ENCODE results near the gene KLHL2. TPM values are rescaled to one million over a fixed set of nuclear protein-coding genes. Genes with fewer than 3 reads are reported as not detected.
A peak's percentile ranks its signal among the peaks of the same experiment; 100 is the strongest.
"Not testable (repeated sequence)": the region's sequence is repeated elsewhere in the genome, so short reads cannot be mapped to it uniquely, and the experiment has no call there.

The KLHL2 gene
- polyA plus RNA-seq, 12 donors: 7.0 to 12.4 (median 8.5) TPM; not detected in 1

DNA sequence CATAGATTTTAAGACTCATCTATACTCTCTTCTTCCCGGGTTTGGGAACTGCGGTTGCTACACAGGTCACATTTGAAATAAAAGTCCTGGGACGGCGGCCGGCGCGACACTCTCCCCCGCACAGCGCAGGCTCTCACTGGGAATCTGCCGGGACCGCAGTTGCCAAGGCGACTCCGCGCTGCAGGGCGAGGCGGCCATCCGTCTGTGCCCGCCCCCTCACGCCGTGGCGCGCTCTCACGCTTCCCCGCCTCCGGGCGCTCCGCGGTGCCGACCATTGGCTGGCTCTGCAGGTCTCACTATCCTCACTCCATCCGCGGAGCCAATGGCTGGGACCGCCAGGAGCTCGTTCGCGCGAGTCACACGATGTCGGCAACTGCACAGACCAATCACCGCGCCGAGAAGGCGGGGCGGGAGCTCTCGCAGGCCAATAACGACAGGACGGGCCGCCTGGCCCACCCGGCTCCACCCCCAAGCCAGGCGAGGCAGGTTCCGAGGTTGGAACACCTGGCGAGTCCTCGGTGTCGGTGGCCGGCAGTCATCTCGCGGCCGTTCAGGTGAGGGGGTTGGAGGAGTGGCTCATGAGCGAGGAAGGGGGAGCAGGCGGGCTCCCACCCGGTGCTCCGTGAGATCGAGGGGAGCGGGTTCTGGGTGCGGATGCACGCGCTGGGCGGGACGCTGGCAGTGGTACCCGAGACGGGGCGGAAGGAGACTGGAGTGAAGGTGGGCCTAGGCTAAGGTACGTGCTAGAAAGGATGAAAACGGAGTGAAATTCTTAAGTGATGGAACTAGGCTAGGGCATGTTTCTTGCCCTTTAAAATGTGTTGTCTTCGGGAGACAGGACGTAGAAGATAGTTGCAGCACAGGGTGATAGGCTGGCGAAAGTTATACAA is 120.1 kb downstream of the KLHL2 start, which contains the start of gene MSMO1:
TSS of gene MSMO1 (plus strand) at position 459 of the 890 bp plus-strand sequence. CDS start 5,702 bp downstream, outside the sequence.
- DNase-seq: peak; percentile 99

DNA sequence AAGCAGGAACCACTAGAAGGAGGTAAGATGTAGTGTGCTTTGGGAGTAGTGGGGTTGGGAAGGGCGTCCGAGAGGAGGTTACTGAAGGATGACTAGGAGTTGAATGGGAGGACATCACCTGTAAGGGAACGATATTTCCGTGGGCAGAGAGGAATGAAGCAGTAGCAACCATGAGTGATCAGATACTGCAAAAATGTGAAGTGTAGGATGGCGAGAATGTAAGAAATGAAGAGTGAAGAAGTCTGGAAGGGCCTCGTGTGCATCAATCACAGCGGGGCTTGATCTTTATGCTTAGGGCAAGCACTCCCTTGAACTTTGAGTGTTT is 120.7 kb downstream of the KLHL2 start:
- no peak for DNase-seq

DNA sequence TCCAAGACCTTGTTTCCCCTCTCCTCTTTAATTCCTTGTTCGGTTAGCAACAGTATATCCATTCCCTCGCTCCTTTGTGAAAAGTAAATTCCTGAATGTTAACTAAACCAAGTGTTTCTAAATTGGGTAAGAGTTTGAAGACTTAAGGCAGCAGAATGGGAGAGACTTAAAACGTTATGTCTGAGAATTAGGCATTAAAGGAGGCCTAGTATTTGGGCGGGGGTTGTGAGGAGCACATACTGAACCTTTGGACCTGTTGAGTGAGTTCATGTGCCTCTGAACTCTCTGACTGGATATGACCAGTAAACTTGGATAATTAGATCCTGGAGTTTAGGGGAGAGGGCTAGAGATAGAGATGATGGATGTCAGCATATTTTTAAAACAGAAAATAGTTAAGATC is 121.3 kb downstream of the KLHL2 start:
- DNase-seq: no peak

DNA sequence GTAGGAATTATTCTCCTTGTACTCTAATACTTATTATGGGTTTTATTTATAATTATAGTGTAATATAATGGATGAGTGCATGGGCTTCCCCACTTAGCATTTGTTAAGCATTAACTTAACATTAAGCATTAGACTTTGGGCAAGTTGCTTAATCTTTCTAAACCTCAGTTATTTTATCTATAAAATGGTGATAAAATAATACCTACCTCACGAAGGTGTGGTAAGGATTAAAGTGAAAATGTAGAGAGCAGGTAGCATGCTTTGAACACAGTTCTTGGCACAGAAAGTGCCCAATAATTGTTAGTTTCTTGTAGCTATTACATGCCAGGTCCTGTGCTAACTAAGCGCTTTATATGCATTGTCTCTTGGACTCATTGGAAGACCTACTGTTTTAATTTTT is 122.7 kb downstream of the KLHL2 start:
- no peak for DNase-seq

DNA sequence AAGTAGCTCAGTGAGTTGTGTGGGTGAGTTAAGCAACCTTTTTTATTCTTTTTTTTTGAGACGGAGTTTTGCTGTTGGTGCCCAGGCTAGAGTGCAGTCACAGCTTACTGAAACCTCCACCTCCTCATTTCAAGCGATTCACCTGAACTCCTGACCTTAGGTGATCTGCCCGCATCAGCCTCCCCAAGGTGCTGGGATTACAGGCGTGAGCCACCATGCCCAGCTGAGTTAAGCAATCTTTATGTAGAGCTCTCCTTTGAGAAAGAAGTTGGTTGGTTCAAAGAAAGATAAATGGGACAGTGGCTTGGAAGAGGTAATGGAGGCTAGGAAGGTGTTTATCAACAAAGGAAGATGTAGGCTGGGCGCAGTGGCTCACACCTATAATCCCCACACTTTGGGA is 123.3 kb downstream of the KLHL2 start:
- no peak for DNase-seq

DNA sequence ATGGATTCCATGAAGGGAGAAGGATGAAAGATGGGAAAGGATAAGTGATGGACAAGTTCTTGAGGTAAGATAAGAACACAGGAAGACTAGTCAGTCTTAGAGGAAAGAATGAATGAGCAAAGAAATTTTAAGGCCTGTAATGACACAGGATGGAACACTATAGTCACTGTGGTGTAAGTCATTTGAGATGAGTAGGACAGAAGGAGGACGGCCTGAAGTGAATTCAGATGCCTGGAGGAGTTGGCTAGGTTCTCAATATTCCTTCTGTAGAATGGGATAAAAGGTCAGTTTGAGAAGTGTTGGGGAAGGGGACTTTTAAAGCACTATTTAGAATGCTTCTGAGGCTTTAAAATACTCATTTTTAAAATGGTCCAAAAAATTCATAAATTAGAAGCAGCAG is 124.0 kb downstream of the KLHL2 start:
- no peak for DNase-seq

DNA sequence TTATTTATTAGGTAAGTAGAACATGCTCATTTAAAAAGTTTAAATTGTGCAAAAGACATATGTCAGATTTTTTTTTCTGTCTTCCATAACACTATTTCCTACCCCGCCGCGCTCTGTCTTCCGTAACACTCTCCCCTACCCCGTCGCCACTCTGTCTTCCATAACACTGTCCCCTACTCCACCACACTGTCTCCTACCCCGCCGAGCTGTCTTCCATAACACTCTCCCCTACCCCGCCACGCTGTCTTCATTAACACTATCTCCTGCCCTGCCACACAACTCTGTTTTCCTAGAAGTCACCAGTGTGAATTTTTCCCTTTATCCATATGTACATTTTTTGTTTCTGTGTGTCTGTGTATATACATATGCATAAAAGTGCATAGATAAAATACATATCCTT is 124.5 kb downstream of the KLHL2 start:
- DNase-seq: no peak

DNA sequence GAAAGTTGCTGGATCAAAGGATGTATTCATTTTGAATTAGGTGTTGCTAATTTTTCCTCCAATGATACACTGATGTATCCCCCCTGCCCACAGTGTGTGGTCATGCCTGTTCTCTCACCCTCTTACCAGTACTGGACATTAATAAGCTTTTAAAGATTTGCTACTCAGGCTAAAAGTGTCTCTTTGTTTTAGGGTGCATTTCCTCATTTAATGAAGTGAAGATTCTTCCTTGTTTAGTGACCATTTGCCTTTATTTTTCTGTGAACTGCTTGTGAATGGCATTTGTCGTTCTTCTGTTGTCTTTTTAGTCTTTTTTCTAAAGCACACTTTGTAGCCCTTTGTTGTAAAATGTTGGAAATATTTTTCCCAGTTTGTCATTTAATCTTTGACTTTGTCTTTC is 125.1 kb downstream of the KLHL2 start:
- no peak for DNase-seq

DNA sequence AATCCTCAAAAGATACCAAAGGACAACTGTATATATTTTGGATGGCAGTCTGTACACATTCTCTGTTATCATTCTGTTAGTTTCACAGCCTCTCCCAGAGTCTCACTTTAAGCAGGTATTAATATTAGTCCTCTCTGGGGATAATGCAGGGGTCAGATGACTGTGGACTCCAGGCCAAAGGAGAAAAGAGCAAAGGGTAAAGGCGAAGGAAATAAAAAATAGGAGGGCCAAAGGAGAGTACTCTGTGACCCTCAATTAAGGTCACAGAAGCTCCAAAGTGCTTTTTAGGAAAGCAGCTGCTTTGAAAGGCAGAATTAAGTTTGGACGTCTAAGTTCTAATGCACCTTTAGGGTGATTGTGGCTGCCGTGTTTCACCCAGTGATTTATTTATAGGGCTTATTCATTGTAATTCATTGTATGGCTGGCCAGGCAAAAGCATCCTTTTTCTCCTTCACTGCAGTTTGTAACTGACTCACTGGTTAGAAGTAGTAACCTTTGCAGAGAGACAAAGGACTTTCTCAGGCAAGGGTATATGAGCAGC is 127.9 kb downstream of the KLHL2 start:
- DNase-seq: no peak

DNA sequence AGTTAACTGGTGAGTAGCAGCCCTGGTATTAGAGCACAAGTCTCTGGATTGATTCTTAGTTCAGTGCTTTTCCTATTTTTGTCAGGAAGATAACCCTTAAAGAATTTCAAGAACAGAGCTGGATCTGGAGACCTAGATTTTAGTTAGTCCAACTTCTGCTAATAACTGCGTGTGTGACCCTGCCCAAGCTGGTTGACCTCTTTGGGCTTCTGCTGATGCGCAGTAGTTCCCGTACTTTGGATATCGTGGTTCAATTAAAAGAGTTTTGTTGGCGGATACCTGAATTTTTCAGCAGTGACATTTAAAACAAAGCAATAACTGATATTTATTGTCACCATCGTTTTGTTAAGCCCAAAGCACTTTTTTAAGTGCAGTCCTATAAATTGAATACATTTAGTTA is 129.4 kb downstream of the KLHL2 start:
- DNase-seq: no peak

DNA sequence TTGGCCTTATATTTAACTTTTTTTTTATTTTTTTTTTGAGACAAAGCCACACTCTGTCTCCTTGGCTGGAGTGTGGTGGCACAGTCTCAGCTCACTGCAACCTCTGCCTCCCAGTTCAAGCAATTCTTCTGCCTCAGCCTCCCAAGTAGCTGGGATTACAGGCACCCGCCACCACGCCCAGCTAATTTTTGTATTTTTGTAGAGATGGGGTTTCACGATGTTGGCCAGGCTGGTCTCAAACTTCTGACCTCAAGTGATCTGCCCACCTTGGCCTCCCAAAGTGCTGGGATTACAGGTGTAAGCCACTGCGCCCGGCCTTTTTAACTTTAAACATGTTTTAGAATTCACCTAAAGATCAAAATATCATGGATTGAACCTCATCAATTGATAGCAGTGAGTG is 135.0 kb downstream of the KLHL2 start:
- not testable (repeated sequence) for DNase-seq

DNA sequence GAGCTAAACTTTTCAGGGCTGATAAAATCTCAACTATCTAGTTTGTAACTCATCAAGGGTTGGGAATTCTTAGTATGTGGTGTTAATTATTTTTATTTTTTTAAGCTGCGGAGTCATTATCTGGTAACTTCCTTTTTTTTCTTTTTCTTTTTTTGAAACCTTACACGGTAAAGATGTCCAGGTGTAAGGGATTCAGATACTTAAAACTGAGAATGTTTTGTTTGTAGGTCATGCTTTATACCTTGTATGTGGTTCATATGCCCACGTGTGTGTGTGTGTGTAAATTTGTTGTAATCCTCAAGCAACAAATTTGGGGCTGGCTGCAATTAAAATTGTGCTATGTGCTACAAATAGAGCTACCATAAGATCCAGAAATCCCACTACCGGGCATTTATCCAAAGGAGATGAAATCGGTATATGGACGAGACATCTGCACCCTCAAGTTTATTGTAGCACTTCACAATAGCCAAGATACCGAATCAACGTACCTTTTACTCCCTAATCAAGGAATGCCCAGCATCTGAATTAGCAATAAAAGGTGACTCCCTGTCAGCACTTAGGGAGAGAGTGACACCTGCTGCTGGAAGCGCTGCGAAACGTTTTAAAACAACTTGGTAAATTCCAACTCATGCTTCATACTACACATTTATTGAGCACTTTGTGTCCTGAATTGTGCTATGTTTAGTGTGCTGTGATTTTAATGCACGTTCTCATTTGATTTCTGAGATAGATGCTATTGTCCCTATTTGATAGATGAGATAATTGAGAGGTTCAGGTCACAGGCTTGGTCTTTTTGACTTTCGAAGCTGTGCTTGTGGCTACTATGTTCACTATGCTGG is 136.2 kb downstream of the KLHL2 start:
- DNase-seq: no peak

DNA sequence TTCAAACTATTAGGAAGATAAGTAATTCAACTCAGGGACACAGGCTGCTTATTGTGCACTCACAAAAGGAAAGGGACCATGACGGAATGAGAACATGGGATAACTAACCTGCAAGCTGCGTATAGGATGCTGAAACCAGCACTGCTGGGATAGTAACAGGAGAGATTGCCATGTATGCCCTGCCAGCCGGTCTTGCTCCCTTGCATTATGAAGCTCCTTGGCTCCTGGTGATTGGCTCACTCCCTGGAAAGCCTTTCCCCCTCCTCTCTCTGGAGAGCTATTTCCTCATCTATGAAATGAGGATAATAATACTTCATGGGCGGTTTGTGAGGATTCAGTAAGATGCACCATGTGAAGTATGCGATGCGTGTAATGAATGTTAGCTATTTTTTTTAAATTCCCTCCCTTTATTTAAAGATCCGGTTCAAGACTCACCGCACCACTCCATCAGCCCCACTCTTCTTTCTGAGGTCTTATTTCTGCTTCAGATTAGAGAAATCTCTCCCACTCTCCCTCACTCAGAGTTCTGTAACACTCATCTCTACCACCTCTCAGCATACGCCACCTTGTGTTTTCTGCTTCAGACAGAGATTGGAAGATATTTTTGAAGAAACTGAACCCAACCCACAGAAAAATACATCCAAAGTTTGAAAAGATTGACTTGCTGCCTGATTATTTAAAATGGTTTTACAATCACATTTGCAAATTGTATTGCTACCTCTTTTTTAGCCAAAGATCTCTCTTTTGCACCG is 138.5 kb downstream of the KLHL2 start:
- no peak for DNase-seq

DNA sequence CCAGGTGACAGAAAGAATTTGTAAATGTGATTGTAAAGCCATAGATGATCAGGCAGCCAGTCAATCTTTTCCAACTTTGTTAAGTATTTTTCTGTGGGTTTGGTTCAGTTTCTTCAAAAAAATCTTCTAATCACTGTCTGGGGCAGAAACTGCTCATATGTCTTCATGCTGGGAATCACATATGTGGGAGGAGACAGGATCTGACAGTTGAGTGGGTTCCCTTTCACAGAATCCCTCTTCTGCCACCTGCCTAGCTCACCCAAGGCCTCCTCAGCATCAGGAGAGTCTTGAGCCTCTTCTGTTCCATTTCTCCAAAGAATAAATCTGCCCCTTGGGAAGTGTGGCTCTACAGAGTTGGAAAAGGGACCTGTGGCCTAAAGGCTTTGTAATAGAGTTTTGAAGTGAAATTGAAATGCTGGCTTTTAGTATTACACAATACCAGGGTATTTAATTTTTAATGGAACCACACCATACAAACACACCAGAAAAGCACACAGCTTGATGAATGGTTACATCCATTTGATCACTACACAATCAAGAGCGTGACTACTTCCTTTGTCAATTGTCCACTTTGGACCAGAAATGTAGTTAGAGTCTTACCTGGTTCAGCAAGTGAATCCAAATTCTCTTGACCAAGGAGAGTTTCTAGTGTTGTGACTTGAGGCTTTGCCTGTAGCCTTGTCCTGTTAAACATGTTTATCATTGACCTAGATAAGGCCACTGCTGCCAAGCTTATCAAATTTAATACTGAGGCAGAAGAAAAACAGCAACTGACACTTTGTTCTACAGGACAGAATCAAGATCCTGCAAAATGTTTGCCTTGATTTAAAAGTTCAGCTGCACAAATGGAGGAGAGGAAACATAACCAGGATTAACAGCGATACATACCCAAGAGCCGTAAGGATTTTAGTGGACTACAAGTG is 140.5 kb downstream of the KLHL2 start:
- DNase-seq: no peak

DNA sequence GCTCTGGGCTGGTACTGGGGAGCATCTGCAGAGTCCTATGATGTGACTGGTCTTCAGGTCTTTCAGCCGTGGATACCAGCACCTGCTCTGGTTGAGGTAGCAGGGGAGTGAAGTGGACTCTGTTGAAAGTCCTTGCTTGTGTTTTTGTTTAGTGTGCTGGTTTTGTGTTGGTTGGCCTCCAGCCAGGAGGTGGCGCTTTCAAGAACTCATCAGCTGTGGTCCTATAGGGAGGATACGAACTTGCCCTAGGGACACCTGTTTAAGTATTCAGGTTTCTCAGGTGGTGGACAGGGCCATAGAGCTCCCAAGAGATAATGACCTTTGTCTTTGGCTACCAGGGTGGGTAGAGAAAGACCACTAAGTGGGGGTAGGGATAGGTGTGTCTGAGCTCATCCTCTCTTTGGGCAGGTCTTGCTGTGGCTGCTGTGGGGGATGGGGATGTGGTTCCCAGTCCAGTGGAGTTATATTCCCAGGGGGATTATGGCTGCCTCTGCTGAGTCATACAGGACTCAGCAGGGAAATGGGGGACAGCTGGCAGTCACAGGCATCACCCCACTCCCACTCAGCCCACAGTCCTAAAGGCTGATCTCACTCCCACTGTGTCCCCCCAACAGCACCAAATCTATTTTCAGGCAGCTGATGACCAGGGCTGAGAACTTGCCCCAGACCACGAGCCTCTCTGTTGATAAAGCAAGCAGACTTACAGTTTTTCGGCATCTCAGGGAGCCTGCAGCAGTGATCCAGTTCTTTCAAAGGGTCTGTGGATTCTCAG is 144.2 kb downstream of the KLHL2 start:
- no peak for DNase-seq

DNA sequence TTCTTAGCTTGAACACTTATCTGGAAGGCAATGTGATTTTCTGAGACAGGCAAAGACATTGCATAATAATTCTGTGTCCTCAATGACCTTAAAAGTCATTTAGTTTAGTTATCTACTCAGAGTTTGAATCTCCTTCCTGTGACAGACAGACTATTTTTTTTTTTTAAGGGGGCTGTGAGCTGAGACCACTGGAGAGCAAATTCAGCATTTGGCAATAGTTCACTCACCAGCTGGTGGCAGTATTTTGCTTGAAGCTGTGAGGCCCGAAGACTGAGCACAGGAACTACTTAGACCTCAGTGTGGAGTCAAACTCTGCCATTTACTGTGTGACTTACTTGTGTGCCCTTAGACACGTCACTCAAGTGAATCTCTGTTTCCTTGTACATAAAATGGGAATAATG is 148.5 kb downstream of the KLHL2 start:
- DNase-seq: no peak

DNA sequence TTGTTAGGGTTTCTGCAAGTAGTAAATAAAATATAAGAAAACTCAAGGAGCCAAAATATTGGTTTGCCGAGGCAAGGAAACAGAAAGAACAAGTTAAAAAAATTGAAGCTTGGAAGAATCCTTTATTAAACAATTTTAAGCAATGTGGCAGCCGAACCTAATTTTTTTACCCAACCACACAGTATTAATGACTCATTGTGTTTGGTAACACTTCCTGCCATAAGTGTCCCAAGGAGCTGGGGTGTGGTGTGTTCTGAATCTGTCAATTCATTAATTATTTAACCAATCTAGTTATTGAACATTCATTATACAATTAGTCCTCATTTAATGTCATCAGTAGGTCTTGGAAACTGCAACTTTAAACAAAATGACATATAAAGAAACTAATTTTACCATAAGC is 152.1 kb downstream of the KLHL2 start:
- DNase-seq: no peak

DNA sequence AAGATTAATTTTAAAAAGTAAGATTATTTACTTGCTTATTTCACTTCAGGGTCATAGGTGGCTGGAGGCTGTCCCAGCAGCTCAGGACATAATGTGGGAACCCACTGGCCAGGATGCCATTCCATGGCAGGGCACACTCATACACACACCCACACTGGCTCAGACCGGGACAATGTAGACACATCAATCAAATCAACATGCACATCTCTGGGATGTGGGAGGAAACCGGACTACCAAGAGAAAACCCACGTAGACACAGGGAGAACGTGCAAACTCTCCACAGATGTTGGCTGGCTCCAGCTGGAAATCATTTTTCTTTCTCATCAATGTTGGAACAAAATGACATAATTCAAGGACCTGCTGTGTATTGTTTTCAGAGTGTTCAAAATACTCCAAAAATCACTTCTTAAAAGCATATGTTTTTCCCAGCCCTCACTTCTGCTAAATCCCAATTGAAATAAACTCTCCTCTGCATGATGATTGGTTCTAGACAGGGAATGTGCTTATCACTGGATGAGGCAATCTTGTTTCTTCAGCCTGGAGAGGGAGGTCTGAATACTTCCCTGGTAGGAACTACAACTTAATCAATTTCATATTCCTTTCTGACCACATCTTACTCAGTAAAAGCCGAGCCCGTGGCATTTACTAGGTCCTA is 152.8 kb downstream of the KLHL2 start:
- DNase-seq: no peak

DNA sequence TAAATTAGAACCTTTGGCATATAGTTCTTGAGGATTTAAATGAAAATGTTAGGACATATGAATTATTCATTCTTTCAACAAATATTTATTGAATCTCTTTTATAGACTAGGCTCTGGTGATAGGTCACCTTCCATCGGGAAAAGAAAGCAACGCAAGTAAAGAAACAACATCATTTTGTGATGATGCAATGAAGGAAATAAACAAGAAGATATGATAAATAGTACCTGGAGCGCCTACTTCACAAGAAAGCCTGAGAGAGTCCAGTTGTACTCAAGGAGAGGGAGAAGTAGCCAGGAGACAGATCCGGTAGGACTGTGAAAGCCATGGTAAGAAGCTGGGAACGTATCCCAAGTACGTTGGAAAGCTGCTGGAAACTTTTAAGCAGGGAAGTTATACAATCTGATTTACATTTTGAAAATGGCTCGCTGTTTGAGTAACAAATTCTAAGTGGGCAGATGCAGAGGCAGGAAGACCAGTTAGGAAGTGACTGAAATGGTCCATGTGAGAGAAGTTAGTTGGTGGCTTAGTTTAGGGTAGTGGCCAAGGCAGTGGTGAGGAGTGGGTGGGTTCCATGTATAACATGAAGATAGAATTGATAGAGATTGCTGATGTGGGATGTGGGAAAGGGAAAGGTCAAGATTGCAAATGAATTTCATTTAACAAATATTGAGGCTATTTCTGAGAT is 153.8 kb downstream of the KLHL2 start:
- DNase-seq: no peak

Measured in muscle of arm (tissue), 12 donors.